Measurements from ENCODE around the gene RPS2. TPM values are rescaled to one million over a fixed set of nuclear protein-coding genes. Genes with fewer than 3 reads are reported as not detected.

The RPS2 gene
- total RNA-seq, 1 donor from 2014 or later = 2,309 TPM

GRCh38 chr16:1918351-1919326 lies 46.0 kb downstream of the RPS2 start, which contains the start of gene HS3ST6:
Gene HS3ST6, minus strand, starts transcription at chr16:1918415. Its CDS starts 92 bp downstream, at chr16:1918323.
- no peak within 1 kb of the TSS for H3K4me3 Mint-ChIP-seq (ENCODE audit: low read depth)
- no peaks in the 10 kb centered on the region for H3K9me3 Mint-ChIP-seq (ENCODE audit: low read depth)
- H3K27me3 Mint-ChIP-seq = peaks cover 67% of the 10 kb centered on the region

GRCh38 chr16:1917665-1918350 lies 46.8 kb downstream of the RPS2 start:
- Mint-ChIP-seq H3K4me1 (ENCODE audit: low read depth) (peaks cover 8% of the 10 kb centered on the region), H3K9me3 (ENCODE audit: low read depth) (no peaks in the 10 kb centered on the region), H3K27ac (no peak overlapping the region), H3K27me3 (peaks cover 59% of the 10 kb centered on the region), H3K4me3 (ENCODE audit: low read depth) (no peak overlapping the region), H3K36me3 (ENCODE audit: insufficient read depth) (no peaks in the 10 kb centered on the region)
- no peak for DNase-seq (ENCODE audit: low spot score, unreplicated experiment)
- no peak for TF ChIP-seq CTCF (IDR thresholded peaks at IDR 0.05; ENCODE audit: unreplicated experiment)

More at GRCh38 chr16:1918351-1919326, 46.0 kb downstream of the RPS2 start, which contains the start of gene HS3ST6:
- no peak for TF ChIP-seq CTCF (IDR thresholded peaks at IDR 0.05; ENCODE audit: unreplicated experiment)
- Mint-ChIP-seq H3K36me3 (ENCODE audit: insufficient read depth) (no peaks in the 10 kb centered on the region), H3K27ac (no peak within 1 kb of the TSS), H3K4me1 (ENCODE audit: low read depth) (peaks cover 5% of the 10 kb centered on the region)
- no peak for DNase-seq (ENCODE audit: low spot score, unreplicated experiment)

- peaks cover 54% of the 10 kb centered on the region for H3K27me3 Mint-ChIP-seq
- H3K4me3 Mint-ChIP-seq (ENCODE audit: low read depth) = no peak overlapping the region
- no peak for TF ChIP-seq CTCF (IDR thresholded peaks at IDR 0.05; ENCODE audit: unreplicated experiment)
- H3K36me3 Mint-ChIP-seq (ENCODE audit: insufficient read depth) = no peaks in the 10 kb centered on the region
- no peak overlapping the region for H3K27ac Mint-ChIP-seq
- H3K4me1 Mint-ChIP-seq (ENCODE audit: low read depth) = peaks cover 10% of the 10 kb centered on the region
- no peaks in the 10 kb centered on the region for H3K9me3 Mint-ChIP-seq (ENCODE audit: low read depth)
- DNase-seq (ENCODE audit: low spot score, unreplicated experiment) = no peak
Observed at GRCh38 chr16:1917056-1917664, 47.5 kb downstream of the RPS2 start.

GRCh38 chr16:1916640-1916990 lies 48.0 kb downstream of the RPS2 start:
- TF ChIP-seq CTCF (IDR thresholded peaks at IDR 0.05; ENCODE audit: unreplicated experiment) = no peak
- no peaks in the 10 kb centered on the region for H3K9me3 Mint-ChIP-seq (ENCODE audit: low read depth)
- no peak for DNase-seq (ENCODE audit: low spot score, unreplicated experiment)
- no peaks in the 10 kb centered on the region for H3K36me3 Mint-ChIP-seq (ENCODE audit: insufficient read depth)
- H3K4me1 Mint-ChIP-seq (ENCODE audit: low read depth) = peaks cover 10% of the 10 kb centered on the region
- H3K27ac Mint-ChIP-seq = no peak overlapping the region
- peaks cover 53% of the 10 kb centered on the region for H3K27me3 Mint-ChIP-seq
- H3K4me3 Mint-ChIP-seq (ENCODE audit: low read depth) = no peak overlapping the region

Measured in progenitor cell of endocrine pancreas (in vitro differentiated cells).